ENCODE measurements around the gene IPO4. TPM values are rescaled to one million over a fixed set of nuclear protein-coding genes. Genes with fewer than 3 reads are reported as not detected.

The IPO4 gene, protein sequence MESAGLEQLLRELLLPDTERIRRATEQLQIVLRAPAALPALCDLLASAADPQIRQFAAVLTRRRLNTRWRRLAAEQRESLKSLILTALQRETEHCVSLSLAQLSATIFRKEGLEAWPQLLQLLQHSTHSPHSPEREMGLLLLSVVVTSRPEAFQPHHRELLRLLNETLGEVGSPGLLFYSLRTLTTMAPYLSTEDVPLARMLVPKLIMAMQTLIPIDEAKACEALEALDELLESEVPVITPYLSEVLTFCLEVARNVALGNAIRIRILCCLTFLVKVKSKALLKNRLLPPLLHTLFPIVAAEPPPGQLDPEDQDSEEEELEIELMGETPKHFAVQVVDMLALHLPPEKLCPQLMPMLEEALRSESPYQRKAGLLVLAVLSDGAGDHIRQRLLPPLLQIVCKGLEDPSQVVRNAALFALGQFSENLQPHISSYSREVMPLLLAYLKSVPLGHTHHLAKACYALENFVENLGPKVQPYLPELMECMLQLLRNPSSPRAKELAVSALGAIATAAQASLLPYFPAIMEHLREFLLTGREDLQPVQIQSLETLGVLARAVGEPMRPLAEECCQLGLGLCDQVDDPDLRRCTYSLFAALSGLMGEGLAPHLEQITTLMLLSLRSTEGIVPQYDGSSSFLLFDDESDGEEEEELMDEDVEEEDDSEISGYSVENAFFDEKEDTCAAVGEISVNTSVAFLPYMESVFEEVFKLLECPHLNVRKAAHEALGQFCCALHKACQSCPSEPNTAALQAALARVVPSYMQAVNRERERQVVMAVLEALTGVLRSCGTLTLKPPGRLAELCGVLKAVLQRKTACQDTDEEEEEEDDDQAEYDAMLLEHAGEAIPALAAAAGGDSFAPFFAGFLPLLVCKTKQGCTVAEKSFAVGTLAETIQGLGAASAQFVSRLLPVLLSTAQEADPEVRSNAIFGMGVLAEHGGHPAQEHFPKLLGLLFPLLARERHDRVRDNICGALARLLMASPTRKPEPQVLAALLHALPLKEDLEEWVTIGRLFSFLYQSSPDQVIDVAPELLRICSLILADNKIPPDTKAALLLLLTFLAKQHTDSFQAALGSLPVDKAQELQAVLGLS
- polyA plus RNA-seq (2012; ENCODE audit: insufficient read depth, insufficient read length, low read depth) = 179 TPM

DNA sequence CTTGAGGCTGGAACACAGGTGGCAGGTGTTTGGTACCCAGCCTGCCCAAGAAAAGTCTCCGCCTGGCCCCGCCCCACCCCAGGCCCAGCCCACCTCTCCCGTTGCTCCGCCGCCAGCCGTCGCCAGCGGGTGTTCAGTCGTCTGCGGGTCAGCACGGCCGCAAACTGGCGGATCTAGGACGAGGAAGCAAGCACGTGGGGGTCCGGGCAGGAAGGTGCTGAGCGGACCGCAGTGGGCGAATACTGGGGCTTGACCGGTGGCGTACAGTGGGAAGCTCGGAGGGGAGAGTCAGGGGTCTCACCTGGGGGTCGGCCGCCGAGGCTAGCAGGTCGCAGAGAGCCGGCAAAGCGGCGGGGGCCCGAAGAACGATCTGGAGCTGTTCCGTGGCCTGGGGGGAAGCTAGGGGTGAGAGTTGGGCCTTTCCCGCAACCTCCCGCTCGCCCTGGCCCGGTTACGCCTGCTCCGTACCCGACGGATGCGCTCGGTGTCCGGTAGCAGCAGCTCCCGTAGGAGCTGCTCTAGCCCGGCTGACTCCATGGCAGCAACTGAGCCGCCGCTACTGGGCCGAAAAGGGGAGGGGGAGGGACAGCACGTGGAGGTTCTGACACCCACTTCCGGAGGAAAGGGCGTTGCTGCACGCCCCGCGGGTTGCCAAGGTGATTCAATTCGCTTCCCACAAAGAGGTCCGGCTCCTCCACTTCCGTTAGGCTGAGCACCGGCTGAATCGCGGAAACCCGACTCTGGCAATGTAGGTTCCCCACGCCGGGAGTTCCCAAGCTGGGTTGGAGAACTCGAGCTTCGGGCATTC lies at the start of gene IPO4:
TSS of gene IPO4 (minus strand) at position 566 of the 808 bp plus-strand sequence. CDS start at position 537, 29 bp downstream.
- H3K27me3 ChIP-seq = no peaks in the 10 kb centered on the region
- TF ChIP-seq, protein P1, sequence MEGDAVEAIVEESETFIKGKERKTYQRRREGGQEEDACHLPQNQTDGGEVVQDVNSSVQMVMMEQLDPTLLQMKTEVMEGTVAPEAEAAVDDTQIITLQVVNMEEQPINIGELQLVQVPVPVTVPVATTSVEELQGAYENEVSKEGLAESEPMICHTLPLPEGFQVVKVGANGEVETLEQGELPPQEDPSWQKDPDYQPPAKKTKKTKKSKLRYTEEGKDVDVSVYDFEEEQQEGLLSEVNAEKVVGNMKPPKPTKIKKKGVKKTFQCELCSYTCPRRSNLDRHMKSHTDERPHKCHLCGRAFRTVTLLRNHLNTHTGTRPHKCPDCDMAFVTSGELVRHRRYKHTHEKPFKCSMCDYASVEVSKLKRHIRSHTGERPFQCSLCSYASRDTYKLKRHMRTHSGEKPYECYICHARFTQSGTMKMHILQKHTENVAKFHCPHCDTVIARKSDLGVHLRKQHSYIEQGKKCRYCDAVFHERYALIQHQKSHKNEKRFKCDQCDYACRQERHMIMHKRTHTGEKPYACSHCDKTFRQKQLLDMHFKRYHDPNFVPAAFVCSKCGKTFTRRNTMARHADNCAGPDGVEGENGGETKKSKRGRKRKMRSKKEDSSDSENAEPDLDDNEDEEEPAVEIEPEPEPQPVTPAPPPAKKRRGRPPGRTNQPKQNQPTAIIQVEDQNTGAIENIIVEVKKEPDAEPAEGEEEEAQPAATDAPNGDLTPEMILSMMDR (IDR thresholded peaks at IDR 0.05; ENCODE audit: low read depth, low read length) = no peak
- peak; percentile 98 for DNase-seq
- peaks cover 49% of the 10 kb centered on the region for H3K36me3 ChIP-seq
- H3K4me1 ChIP-seq = no peaks in the 10 kb centered on the region
- H3K9me3 ChIP-seq = no peaks in the 10 kb centered on the region
- H3K4me3 ChIP-seq (ENCODE audit: low read depth, low read length) = peak within 1 kb of the TSS; percentile 94

DNA sequence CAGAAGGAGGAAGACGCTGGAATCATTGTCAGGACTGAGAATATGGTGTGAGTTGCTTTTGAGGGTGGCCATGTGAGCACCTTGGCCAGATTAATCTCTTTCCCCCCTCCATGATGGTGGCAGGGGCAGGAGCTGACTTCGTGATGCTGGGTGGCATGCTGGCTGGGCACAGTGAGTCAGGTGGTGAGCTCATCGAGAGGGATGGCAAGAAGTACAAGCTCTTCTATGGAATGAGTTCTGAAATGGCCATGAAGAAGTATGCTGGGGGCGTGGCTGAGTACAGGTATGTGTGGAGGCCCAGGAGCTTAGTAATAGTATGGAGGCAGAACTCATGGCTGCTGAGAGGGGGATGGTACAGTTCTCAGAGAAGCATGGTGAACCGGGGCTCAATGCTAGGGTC lies 49.5 kb upstream of the IPO4 start:
- no peaks in the 10 kb centered on the region for H3K27me3 ChIP-seq
- H3K9me3 ChIP-seq = no peaks in the 10 kb centered on the region
- no peak for DNase-seq
- no peak overlapping the region for H3K4me3 ChIP-seq (ENCODE audit: low read depth, low read length)
- TF ChIP-seq, protein P1 (IDR thresholded peaks at IDR 0.05; ENCODE audit: low read depth, low read length) = no peak
- peaks cover 38% of the 10 kb centered on the region for H3K36me3 ChIP-seq
- peaks cover 4% of the 10 kb centered on the region; the same call in 1 of the 2 replicates for H3K4me1 ChIP-seq

- H3K27me3 ChIP-seq = no peaks in the 10 kb centered on the region
- TF ChIP-seq, protein P1 (IDR thresholded peaks at IDR 0.05; ENCODE audit: low read depth, low read length) = no peak
- H3K36me3 ChIP-seq = peaks cover 38% of the 10 kb centered on the region
- H3K4me3 ChIP-seq (ENCODE audit: low read depth, low read length) = no peak overlapping the region
- no peak for DNase-seq
- H3K9me3 ChIP-seq = no peaks in the 10 kb centered on the region
- H3K4me1 ChIP-seq = peaks cover 4% of the 10 kb centered on the region; the same call in 1 of the 2 replicates
These were observed 48.9 kb upstream of the IPO4 start for GRCh38 chr14:24237463-24237955.

- Histone ChIP-seq H3K4me3 (ENCODE audit: low read depth, low read length) (no peak overlapping the region), H3K27me3 (no peaks in the 10 kb centered on the region), H3K36me3 (peaks cover 38% of the 10 kb centered on the region), H3K9me3 (no peaks in the 10 kb centered on the region), H3K4me1 (peaks cover 4% of the 10 kb centered on the region; the same call in 1 of the 2 replicates)
- no peak for DNase-seq
- TF ChIP-seq, protein P1 (IDR thresholded peaks at IDR 0.05; ENCODE audit: low read depth, low read length) = no peak
These were observed 48.3 kb upstream of the IPO4 start for GRCh38 chr14:24236689-24237462.

Data from BE2C (cell line).